A549 (cell line): ENCODE data around the gene PSMD2. TPM values are rescaled to one million over a fixed set of nuclear protein-coding genes. Genes with fewer than 3 reads are reported as not detected.

Experiments used
- ATAC-seq, 2 experiments: fragments of 200-7000 bp in 1 of 2; fragments of >200 bp in 1 of 2; cut with Nextera tagmentation in 1 of 2; cut with Tn5 transposase in 1 of 2; 3 replicates each; pipeline versions ENCODE4 v1.8.0 to v1.9.1; 2018 to 2020; ENCODE audit warnings: mild to moderate bottlenecking in 1 of 2, moderate library complexity in 1 of 2
- CTCF ChIA-PET: fragments of 300-600 bp; sonication (Branson Sonifier 250); formaldehyde crosslinking; extraction: SDS; loops from one replicate; lab custom pipeline; 2021; ENCODE audit warnings: antibody characterized with exemption, inconsistent platforms; lab: Yijun Ruan, JAX
- POLR2A ChIA-PET: fragments of 350-600 bp; formaldehyde crosslinking; extraction: SDS; loops from one replicate; lab custom pipeline; 2021; ENCODE audit warnings: antibody characterized with exemption, inconsistent platforms; lab: Yijun Ruan, JAX
- DNase-seq, 2 experiments: peaks; one replicate each; pipeline versions ENCODE4 v3.0.0 to v3.0.0-alpha.2; 2011 to 2016; ENCODE audit warnings: low read depth in 1 of 2, low spot score in 1 of 2
- FAIRE-seq: peaks from 2 replicates; lab custom pipeline; 2011; peaks lifted over from hg19 to GRCh38; lab: Jason Lieb, UNC
- H3K27ac ChIP-seq, 2 experiments: fragments of >200 bp; sonication (Bioruptor Twin); formaldehyde crosslinking; 3 replicates each; pipeline ENCODE4 v1.5.1; 2016 to 2017
- H3K4me1 ChIP-seq: fragments of >200 bp; sonication (Bioruptor Twin); formaldehyde crosslinking; 3 replicates; pipeline ENCODE4 v1.6.1; 2016
- H3K4me2 ChIP-seq: fragments of >200 bp; sonication (Bioruptor Twin); formaldehyde crosslinking; 3 replicates; pipeline ENCODE4 v1.6.1; 2016
- H3K4me3 ChIP-seq: fragments of >200 bp; sonication (Bioruptor Twin); formaldehyde crosslinking; 3 replicates; pipeline ENCODE4 v1.5.1; 2016
- H3K9me3 ChIP-seq: fragments of >200 bp; sonication (Bioruptor Twin); formaldehyde crosslinking; 3 replicates; pipeline ENCODE4 v1.6.1; 2016
- CBX2 ChIP-seq: fragments of 200-600 bp; sonication (generic); IDR thresholded peaks from 2 replicates; pipeline ENCODE4 v1.6.1; 2016; ENCODE audit warnings: low read depth, mild to moderate bottlenecking, borderline replicate concordance
- CBX8 ChIP-seq: fragments of 200-600 bp; sonication (generic); IDR thresholded peaks from 2 replicates; pipeline ENCODE4 v1.6.1; 2016
- CHD4 ChIP-seq: fragments of 200-600 bp; sonication (generic); IDR thresholded peaks from 2 replicates; pipeline ENCODE4 v1.6.1; 2016; ENCODE audit warnings: antibody characterized with exemption, mild to moderate bottlenecking, borderline replicate concordance
- E2F6 ChIP-seq: IDR thresholded peaks from 2 replicates; pipeline ENCODE4 v1.6.1; 2012; ENCODE audit warnings: low read depth, borderline replicate concordance
- EHF ChIP-seq: fragments of 250-450 bp; sonication (Bioruptor Pico); IDR thresholded peaks from 2 replicates; pipeline ENCODE4 v1.5.0; 2020; ENCODE audit warnings: mild to moderate bottlenecking
- ESRRA ChIP-seq: fragments of 150-350 bp; IDR thresholded peaks from 2 replicates; pipeline ENCODE4 v1.6.1; 2014; ENCODE audit warnings: mild to moderate bottlenecking, low read length, borderline replicate concordance
- HMGXB4 ChIP-seq: fragments of 250-450 bp; sonication (Bioruptor Pico); IDR thresholded peaks from 2 replicates; pipeline ENCODE4 v1.5.0; 2021; ENCODE audit warnings: mild to moderate bottlenecking, moderate library complexity, borderline replicate concordance
- HOXB5 ChIP-seq: fragments of 250-450 bp; sonication (Bioruptor Pico); IDR thresholded peaks from 2 replicates; pipeline ENCODE4 v1.5.0; 2020; ENCODE audit warnings: mild to moderate bottlenecking, moderate library complexity
- MYC ChIP-seq: IDR thresholded peaks from 2 replicates; pipeline ENCODE4 v1.6.1; 2012; ENCODE audit warnings: mild to moderate bottlenecking, inconsistent platforms, low read length, improper control_type of control experiment, borderline replicate concordance
- NPAS2 ChIP-seq: fragments of 250-450 bp; sonication (Bioruptor Pico); IDR thresholded peaks from 2 replicates; pipeline ENCODE4 v1.8.0; 2022; ENCODE audit warnings: mild to moderate bottlenecking, moderate library complexity, borderline replicate concordance
- PHF8 ChIP-seq: fragments of 200-600 bp; sonication (generic); IDR thresholded peaks from 2 replicates; pipeline ENCODE4 v1.6.1; 2016; ENCODE audit warnings: low read depth, mild to moderate bottlenecking, antibody characterized with exemption, moderate library complexity, borderline replicate concordance
- POLR2A ChIP-seq: IDR thresholded peaks from 2 replicates; pipeline ENCODE4 v1.6.1; 2012; ENCODE audit warnings: mild to moderate bottlenecking, low read length
- RAD21 ChIP-seq, 2 experiments: fragments of >200 bp in 1 of 2; sonication (Bioruptor Twin) in 1 of 2; formaldehyde crosslinking in 1 of 2; IDR thresholded peaks in 1 of 2; conservative IDR thresholded peaks in 1 of 2; 2 replicates in 1 of 2; 3 replicates in 1 of 2; pipeline ENCODE4 v1.6.1; 2012 to 2018; ENCODE audit warnings: inconsistent platforms in 1 of 2
- SREBF2 ChIP-seq: fragments of 450-650 bp; IDR thresholded peaks from 2 replicates; pipeline ENCODE4 v1.6.1; 2014; ENCODE audit warnings: mild to moderate bottlenecking, moderate library complexity
- TP53 ChIP-seq: fragments of 250-450 bp; sonication (Bioruptor Pico); IDR thresholded peaks from 2 replicates; pipeline ENCODE4 v1.5.0; 2021; ENCODE audit warnings: mild to moderate bottlenecking, moderate library complexity
- ZC3H11A ChIP-seq: fragments of 450-650 bp; IDR thresholded peaks from 2 replicates; pipeline ENCODE4 v1.6.1; 2014; ENCODE audit warnings: antibody characterized with exemption, mild to moderate bottlenecking
- WGBS: methylation state at CpG from one replicate; pipeline ENCODE4 v1.1.6; 2017; ENCODE audit errors: missing lambda C conversion rate; 5-methylcytosine and 5-hydroxymethylcytosine counted together
- polyA plus RNA-seq, 4 experiments: library from polyadenylated mRNA; depleted of rRNA in 3 of 4; stranded (reverse); fragments of >200 nt; fragmentation: RNase III in 1 of 4; extraction: RNeasy Plus Mini Kit Qiagen cat#74134 plus additional on column Dnase treatment in 1 of 4; gene quantifications; 2 replicates in 3 of 4; 3 replicates in 1 of 4; pipeline ENCODE4 v1.2.3, GENCODE V29; 2011 to 2017
- TF ChIP-seq, protein P1 (sequence below): fragments of >200 bp; sonication (Bioruptor Twin); formaldehyde crosslinking; IDR thresholded peaks from 2 replicates; pipeline ENCODE4 v1.6.1; 2016
- TF ChIP-seq, protein P2 (sequence below): fragments of >200 bp; sonication (Bioruptor Twin); formaldehyde crosslinking; IDR thresholded peaks from 3 replicates; pipeline ENCODE4 v1.6.1; 2016
- TF ChIP-seq, protein P3 (sequence below): fragments of 200-600 bp; sonication (generic); IDR thresholded peaks from 2 replicates; pipeline ENCODE4 v1.6.1; 2016; ENCODE audit warnings: antibody characterized with exemption, mild to moderate bottlenecking, moderate library complexity
- TF ChIP-seq, protein P4 (sequence below): IDR thresholded peaks from 2 replicates; pipeline ENCODE4 v1.6.1; 2012
- TF ChIP-seq, protein P5 (sequence below): fragments of 250-450 bp; sonication (Bioruptor Pico); IDR thresholded peaks from 2 replicates; pipeline ENCODE4 v1.5.0; 2020; ENCODE audit warnings: low read depth, mild to moderate bottlenecking, moderate library complexity

Gene PSMD2
- polyA plus RNA-seq, 2 of the 4 experiments (the other 2 are of a cell fraction), result 267 to 541 TPM

DNA sequence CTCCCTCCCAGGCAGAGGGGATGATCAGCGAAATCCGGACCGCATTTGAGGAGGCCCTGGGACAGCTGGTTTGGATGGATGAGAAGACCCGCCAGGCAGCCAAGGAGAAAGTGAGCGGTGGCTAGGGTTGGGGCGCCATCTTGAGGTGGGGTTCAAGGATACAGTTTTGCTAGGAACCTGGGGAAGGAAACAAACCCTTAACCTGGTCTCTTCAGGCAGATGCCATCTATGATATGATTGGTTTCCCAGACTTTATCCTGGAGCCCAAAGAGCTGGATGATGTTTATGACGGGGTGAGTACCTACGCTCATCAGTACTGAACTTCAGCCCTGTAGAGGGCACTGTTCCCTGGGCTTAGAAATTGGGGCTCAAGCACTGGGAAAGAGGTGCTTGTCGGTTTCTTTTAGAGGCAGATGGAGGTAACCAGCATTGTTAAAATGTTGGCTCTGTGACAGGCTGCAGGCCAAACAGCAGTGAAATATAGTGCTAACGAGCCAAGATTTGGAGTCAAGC lies 9.6 kb upstream of the PSMD2 start (continued):
- TF ChIP-seq, protein P1, sequence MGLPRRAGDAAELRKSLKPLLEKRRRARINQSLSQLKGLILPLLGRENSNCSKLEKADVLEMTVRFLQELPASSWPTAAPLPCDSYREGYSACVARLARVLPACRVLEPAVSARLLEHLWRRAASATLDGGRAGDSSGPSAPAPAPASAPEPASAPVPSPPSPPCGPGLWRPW, result no peak
- TF ChIP-seq, protein P2, sequence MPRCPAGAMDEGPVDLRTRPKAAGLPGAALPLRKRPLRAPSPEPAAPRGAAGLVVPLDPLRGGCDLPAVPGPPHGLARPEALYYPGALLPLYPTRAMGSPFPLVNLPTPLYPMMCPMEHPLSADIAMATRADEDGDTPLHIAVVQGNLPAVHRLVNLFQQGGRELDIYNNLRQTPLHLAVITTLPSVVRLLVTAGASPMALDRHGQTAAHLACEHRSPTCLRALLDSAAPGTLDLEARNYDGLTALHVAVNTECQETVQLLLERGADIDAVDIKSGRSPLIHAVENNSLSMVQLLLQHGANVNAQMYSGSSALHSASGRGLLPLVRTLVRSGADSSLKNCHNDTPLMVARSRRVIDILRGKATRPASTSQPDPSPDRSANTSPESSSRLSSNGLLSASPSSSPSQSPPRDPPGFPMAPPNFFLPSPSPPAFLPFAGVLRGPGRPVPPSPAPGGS, result no peak
- no peak for TF ChIP-seq CBX8
- no peak for TF ChIP-seq CBX2
- TF ChIP-seq EHF (CRISPR knock-in tag), result no peak
- TF ChIP-seq RAD21 (conservative IDR thresholded peaks at IDR 0.05 in 1 of 2, IDR thresholded peaks at IDR 0.05 in 1 of 2), result peak; percentile 79 to 88

DNA sequence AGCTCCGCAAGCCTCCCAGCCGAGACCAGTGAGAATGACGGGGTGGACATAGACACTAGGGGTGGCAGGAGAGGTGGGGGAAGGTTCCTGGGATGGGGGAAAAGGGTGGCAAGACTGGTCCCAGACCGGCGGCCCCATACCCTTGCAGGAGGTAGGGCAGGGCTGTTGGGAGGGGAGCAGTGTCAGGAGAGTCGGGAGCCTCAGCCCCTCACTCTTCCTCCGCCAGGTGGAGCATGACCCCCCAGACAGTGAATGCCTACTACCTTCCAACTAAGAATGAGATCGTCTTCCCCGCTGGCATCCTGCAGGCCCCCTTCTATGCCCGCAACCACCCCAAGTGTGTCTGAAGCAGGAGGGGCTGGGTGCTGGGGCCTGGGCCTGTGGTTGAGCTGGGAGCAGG lies 8.7 kb upstream of the PSMD2 start:
- H3K4me1 ChIP-seq, result no peaks in the 10 kb centered on the region
- no peak overlapping the region for H3K27ac ChIP-seq
- FAIRE-seq (no peak), DNase-seq (no peak), ATAC-seq (no peak)
- TF ChIP-seq MYC (no peak), RAD21 (conservative IDR thresholded peaks at IDR 0.05 in 1 of 2, IDR thresholded peaks at IDR 0.05 in 1 of 2) (no peak), PHF8 (no peak)
- H3K4me3 ChIP-seq, result no peak overlapping the region
- no peak overlapping the region for H3K4me2 ChIP-seq
- H3K9me3 ChIP-seq, result no peaks in the 10 kb centered on the region
- WGBS, result 75% methylated on average over 8 of the region's 10 CpGs
- POLR2A ChIA-PET, result no interaction called here
- CTCF ChIA-PET, result interaction anchor here (0.5 to 1.8 kb wide), 7 partner anchors 93 to 462 kb away, joined by 3 to 7 read pairs (median 3); no protein-coding TSS in a partner anchor

DNA sequence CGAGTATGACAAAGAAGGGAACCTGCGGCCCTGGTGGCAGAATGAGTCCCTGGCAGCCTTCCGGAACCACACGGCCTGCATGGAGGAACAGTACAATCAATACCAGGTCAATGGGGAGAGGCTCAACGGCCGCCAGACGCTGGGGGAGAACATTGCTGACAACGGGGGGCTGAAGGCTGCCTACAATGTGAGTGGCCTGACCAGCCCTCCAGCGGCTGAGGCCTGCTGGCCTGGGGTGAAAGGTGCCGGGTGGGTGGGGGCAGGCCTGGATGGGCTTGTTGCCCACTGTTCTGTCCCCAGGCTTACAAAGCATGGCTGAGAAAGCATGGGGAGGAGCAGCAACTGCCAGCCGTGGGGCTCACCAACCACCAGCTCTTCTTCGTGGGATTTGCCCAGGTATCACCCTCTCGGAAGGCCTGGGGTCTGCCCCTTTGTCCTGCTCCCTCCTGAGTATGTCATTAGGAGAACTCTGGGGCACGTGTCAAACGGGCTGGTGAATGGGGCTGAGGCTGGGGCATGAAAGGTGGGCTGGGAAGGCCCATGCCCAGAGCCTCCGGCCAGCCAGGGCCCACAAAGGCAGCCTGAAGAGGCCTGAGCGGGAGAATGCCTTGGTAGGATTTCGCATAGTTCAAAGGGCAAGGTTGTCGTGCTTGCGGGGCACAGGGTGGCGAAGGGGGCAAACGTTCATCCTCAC lies 7.8 kb upstream of the PSMD2 start:
- H3K9me3 ChIP-seq, result no peaks in the 10 kb centered on the region
- FAIRE-seq (no peak), ATAC-seq (no peak), DNase-seq (no peak)
- POLR2A ChIA-PET, result no interaction called here
- H3K4me1 ChIP-seq, result no peaks in the 10 kb centered on the region
- no peak overlapping the region for H3K27ac ChIP-seq
- 70% methylated on average over 17 of the region's 22 CpGs for WGBS
- CTCF ChIA-PET, result interaction anchor here (0.5 to 1.2 kb wide), 7 partner anchors 41 to 463 kb away, joined by 3 to 4 read pairs (median 3); partner anchors contain the start of genes EEF1AKMT4 and PARL
- no peak overlapping the region for H3K4me2 ChIP-seq
- no peak overlapping the region for H3K4me3 ChIP-seq
- TF ChIP-seq HOXB5 (CRISPR knock-in tag) (no peak), ZC3H11A (no peak), ESRRA (no peak), TP53 (no peak), E2F6 (no peak), HMGXB4 (CRISPR knock-in tag) (no peak), POLR2A (no peak), CHD4 (no peak), NPAS2 (CRISPR knock-in tag) (no peak), SREBF2 (no peak)
- TF ChIP-seq, protein P3, sequence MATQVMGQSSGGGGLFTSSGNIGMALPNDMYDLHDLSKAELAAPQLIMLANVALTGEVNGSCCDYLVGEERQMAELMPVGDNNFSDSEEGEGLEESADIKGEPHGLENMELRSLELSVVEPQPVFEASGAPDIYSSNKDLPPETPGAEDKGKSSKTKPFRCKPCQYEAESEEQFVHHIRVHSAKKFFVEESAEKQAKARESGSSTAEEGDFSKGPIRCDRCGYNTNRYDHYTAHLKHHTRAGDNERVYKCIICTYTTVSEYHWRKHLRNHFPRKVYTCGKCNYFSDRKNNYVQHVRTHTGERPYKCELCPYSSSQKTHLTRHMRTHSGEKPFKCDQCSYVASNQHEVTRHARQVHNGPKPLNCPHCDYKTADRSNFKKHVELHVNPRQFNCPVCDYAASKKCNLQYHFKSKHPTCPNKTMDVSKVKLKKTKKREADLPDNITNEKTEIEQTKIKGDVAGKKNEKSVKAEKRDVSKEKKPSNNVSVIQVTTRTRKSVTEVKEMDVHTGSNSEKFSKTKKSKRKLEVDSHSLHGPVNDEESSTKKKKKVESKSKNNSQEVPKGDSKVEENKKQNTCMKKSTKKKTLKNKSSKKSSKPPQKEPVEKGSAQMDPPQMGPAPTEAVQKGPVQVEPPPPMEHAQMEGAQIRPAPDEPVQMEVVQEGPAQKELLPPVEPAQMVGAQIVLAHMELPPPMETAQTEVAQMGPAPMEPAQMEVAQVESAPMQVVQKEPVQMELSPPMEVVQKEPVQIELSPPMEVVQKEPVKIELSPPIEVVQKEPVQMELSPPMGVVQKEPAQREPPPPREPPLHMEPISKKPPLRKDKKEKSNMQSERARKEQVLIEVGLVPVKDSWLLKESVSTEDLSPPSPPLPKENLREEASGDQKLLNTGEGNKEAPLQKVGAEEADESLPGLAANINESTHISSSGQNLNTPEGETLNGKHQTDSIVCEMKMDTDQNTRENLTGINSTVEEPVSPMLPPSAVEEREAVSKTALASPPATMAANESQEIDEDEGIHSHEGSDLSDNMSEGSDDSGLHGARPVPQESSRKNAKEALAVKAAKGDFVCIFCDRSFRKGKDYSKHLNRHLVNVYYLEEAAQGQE, result no peak
- TF ChIP-seq, protein P4, sequence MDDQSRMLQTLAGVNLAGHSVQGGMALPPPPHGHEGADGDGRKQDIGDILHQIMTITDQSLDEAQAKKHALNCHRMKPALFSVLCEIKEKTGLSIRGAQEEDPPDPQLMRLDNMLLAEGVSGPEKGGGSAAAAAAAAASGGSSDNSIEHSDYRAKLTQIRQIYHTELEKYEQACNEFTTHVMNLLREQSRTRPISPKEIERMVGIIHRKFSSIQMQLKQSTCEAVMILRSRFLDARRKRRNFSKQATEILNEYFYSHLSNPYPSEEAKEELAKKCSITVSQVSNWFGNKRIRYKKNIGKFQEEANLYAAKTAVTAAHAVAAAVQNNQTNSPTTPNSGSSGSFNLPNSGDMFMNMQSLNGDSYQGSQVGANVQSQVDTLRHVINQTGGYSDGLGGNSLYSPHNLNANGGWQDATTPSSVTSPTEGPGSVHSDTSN, result no peak
- TF ChIP-seq, protein P5, sequence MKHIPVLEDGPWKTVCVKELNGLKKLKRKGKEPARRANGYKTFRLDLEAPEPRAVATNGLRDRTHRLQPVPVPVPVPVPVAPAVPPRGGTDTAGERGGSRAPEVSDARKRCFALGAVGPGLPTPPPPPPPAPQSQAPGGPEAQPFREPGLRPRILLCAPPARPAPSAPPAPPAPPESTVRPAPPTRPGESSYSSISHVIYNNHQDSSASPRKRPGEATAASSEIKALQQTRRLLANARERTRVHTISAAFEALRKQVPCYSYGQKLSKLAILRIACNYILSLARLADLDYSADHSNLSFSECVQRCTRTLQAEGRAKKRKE (CRISPR knock-in tag), result no peak
- TF ChIP-seq, protein P1, result no peak
- TF ChIP-seq, protein P2, result no peak
